Lung (tissue), 12 donors: Measurements from ENCODE around the gene NFASC. TPM values are rescaled to one million over a fixed set of nuclear protein-coding genes. Genes with fewer than 3 reads are reported as not detected.

ENCODE experiments used
- ATAC-seq: fragments of 200-7000 bp; cut with Tn5 transposase; one replicate; pipeline ENCODE4 v1.9.1; 2020; ENCODE audit warnings: moderate number of reproducible peaks; ENCODE audit not compliant: insufficient read depth, low FRiP score
- DNase-seq, 3 donors: peaks; one replicate each; pipeline ENCODE4 v3.0.0-alpha.2; 2013 to 2017
- H3K27ac ChIP-seq, 2 donors: one replicate each; pipeline ENCODE4 v1.5.1; 2013; ENCODE audit warnings: mild to moderate bottlenecking in 2 of 2, moderate library complexity in 2 of 2, control low read depth in 1 of 2, inconsistent platforms in 1 of 2, low read depth in 1 of 2, low read length in 1 of 2
- H3K27me3 ChIP-seq, 3 donors: one replicate each; pipeline ENCODE4 v1.5.1; 2013; ENCODE audit warnings: low read length in 2 of 3; ENCODE audit not compliant: control insufficient read depth in 3 of 3, insufficient read depth in 3 of 3
- H3K36me3 ChIP-seq, 4 donors: one replicate each; pipeline ENCODE4 v1.5.1; 2013; ENCODE audit warnings: low read length in 4 of 4, mild to moderate bottlenecking in 1 of 4, moderate library complexity in 1 of 4; ENCODE audit not compliant: control insufficient read depth in 4 of 4, insufficient read depth in 4 of 4
- H3K4me1 ChIP-seq, 5 donors: one replicate each; pipeline ENCODE4 v1.5.1; 2013; ENCODE audit warnings: low read length in 5 of 5, mild to moderate bottlenecking in 2 of 5, moderate library complexity in 1 of 5; ENCODE audit not compliant: control insufficient read depth in 5 of 5, insufficient read depth in 5 of 5
- H3K4me3 ChIP-seq: one replicate; pipeline ENCODE4 v1.5.1; 2013; ENCODE audit warnings: mild to moderate bottlenecking, control low read depth, moderate library complexity
- H3K9ac ChIP-seq, 2 donors: one replicate each; pipeline ENCODE4 v1.5.1; 2013; ENCODE audit warnings: low read length in 2 of 2, control low read depth in 1 of 2; ENCODE audit not compliant: insufficient read depth in 1 of 2
- H3K9me3 ChIP-seq, 4 donors: one replicate each; pipeline ENCODE4 v1.5.1; 2013; ENCODE audit warnings: low read length in 3 of 4, mild to moderate bottlenecking in 1 of 4, moderate library complexity in 1 of 4; ENCODE audit not compliant: control insufficient read depth in 4 of 4, insufficient read depth in 3 of 4
- WGBS, 2 donors: extraction: QIAGEN DNeasy Blood & Tissue Kit; methylation state at CpG; one replicate each; pipeline ENCODE4 v1.1.7; 2013; 5-methylcytosine and 5-hydroxymethylcytosine counted together
- polyA plus RNA-seq, 2 donors: library from polyadenylated mRNA; stranded (reverse); fragments of 200-250 nt; gene quantifications; one replicate each; pipeline ENCODE4 v1.2.1, GENCODE V29; 2013
- total RNA-seq, 2 donors: library from RNA; depleted of rRNA in 1 of 2; stranded (reverse); fragments of >200 nt in 1 of 2; gene quantifications; one replicate each; pipeline ENCODE4 v1.2.1, GENCODE V29; 2014 to 2021
- TF ChIP-seq, protein P1 (sequence below): IDR thresholded peaks from 2 replicates; pipeline ENCODE4 v1.5.1; 2012; ENCODE audit warnings: mild to moderate bottlenecking; ENCODE audit errors: control extremely low read depth, extremely low read depth
- donor health status: control.
- donor health status: control.
- donor health status: Bipolar disorder and iron deficiency.
- donor health status: healthy.
- donor health status: DM: yes; HTN: yes; CAD: no.

NFASC gene
- total and polyA plus RNA-seq, 4 donors: 1.8 to 11.2 (median 3.8) TPM

GRCh38 chr1:205004351-205004750 lies 133.7 kb downstream of the NFASC start:
- no peak for DNase-seq
- H3K9ac ChIP-seq: no peak overlapping the region
- 48 to 52% methylated on average over 3 of the region's 3 CpGs for WGBS, 2 donors
- no peaks in the 10 kb centered on the region for H3K36me3 ChIP-seq
- no peak overlapping the region for H3K4me3 ChIP-seq
- H3K4me1 ChIP-seq: no peaks in the 10 kb centered on the region
- peaks cover 0 to 9% (median 0%) of the 10 kb centered on the region in 3 donors for H3K27me3 ChIP-seq
- no peak for ATAC-seq
- TF ChIP-seq, protein P1, sequence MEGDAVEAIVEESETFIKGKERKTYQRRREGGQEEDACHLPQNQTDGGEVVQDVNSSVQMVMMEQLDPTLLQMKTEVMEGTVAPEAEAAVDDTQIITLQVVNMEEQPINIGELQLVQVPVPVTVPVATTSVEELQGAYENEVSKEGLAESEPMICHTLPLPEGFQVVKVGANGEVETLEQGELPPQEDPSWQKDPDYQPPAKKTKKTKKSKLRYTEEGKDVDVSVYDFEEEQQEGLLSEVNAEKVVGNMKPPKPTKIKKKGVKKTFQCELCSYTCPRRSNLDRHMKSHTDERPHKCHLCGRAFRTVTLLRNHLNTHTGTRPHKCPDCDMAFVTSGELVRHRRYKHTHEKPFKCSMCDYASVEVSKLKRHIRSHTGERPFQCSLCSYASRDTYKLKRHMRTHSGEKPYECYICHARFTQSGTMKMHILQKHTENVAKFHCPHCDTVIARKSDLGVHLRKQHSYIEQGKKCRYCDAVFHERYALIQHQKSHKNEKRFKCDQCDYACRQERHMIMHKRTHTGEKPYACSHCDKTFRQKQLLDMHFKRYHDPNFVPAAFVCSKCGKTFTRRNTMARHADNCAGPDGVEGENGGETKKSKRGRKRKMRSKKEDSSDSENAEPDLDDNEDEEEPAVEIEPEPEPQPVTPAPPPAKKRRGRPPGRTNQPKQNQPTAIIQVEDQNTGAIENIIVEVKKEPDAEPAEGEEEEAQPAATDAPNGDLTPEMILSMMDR: no peak
- no peaks in the 10 kb centered on the region for H3K9me3 ChIP-seq
- no peak overlapping the region for H3K27ac ChIP-seq

DNA sequence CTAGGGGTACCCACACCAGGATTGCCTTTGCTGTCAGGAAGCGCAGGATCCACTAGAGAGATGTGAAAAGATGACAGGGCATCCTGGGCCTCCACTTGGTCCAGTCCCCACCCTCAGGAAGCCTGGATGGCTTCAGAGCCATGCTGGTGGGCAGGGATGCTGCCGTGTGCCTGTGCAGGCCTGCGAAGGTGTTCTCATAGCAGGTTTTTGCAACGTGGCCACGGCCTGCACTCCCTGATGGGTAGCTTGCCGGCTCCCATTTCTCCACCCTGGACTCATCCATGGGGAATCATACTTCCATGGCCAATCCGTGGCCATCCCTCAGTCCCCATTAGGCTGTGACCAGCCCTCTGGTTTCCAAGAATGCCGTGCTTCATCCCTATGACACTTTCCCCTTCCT lies 138.2 kb downstream of the NFASC start:
- Histone ChIP-seq H3K27ac (no peak overlapping the region), H3K36me3 (no peaks in the 10 kb centered on the region), H3K4me3 (no peak overlapping the region), H3K4me1 (peaks cover 0 to 8% (median 0%) of the 10 kb centered on the region in 5 donors), H3K9me3 (no peaks in the 10 kb centered on the region), H3K27me3 (peaks cover 0 to 1% (median 0%) of the 10 kb centered on the region in 3 donors), H3K9ac (no peak overlapping the region)
- WGBS, 2 donors: 90 to 95% methylated on average over 8 of the region's 8 CpGs
- ATAC-seq (no peak), DNase-seq (no peak)
- TF ChIP-seq, protein P1: no peak

- TF ChIP-seq, protein P1: no peak
- H3K36me3 ChIP-seq: no peaks in the 10 kb centered on the region
- no peak overlapping the region for H3K9ac ChIP-seq
- no peaks in the 10 kb centered on the region for H3K27me3 ChIP-seq
- H3K9me3 ChIP-seq: no peaks in the 10 kb centered on the region
- 93 to 95% methylated on average over 12 of the region's 12 CpGs for WGBS, 2 donors
- no peak overlapping the region for H3K4me3 ChIP-seq
- ATAC-seq (no peak), DNase-seq (no peak)
- no peak overlapping the region for H3K27ac ChIP-seq
- H3K4me1 ChIP-seq: peaks cover 0 to 16% (median 0%) of the 10 kb centered on the region in 5 donors
Observed at GRCh38 chr1:205009670-205010069, 139.0 kb downstream of the NFASC start.
